ENCODE data around the gene GPRC5A. TPM values are rescaled to one million over a fixed set of nuclear protein-coding genes. Genes with fewer than 3 reads are reported as not detected.

The GPRC5A gene
- total and polyA plus RNA-seq, 2 of the 13 experiments (the other 11 are each of a cell fraction or from before 2014, with no cell fraction given): 0.27 to 3.0 TPM

GRCh38 chr12:12877781-12878455 is 13.4 kb upstream of the GPRC5A start:
- intact Hi-C loops (cut with micrococcal nuclease; ENCODE audit: unreplicated experiment): no loop called here
- no peaks in the 10 kb centered on the region for H4K20me1 ChIP-seq (ENCODE audit: insufficient read depth, low read length)
- H3K9ac ChIP-seq (ENCODE audit: insufficient read depth, low read depth, low read length): no peak overlapping the region
- BruUV-seq (replicated peaks): no TSS peak
- H3K4me3 ChIP-seq (replicated peaks in 1 of 3; ENCODE audit: insufficient read depth in 1 of 3, low read depth in 2 of 3, low read length in 3 of 3): no peak overlapping the region
- H3K4me1 ChIP-seq (ENCODE audit: insufficient read depth, low read length): peaks cover 21% of the 10 kb centered on the region
- H3K36me3 ChIP-seq (replicated peaks in 1 of 2; ENCODE audit: control insufficient read depth in 1 of 2, insufficient read depth in 2 of 2, low read length in 2 of 2): no peaks in the 10 kb centered on the region
- CTCF ChIA-PET (ENCODE audit: low intra/inter-chr PET ratio, low total read pairs): no interaction called here
- no peaks in the 10 kb centered on the region for H3K27me3 ChIP-seq (ENCODE audit: control insufficient read depth in 1 of 2, insufficient read depth in 2 of 2, low read length in 2 of 2)
- ATAC-seq: no peak
- H3K79me2 ChIP-seq (ENCODE audit: insufficient read depth, low read length): no peaks in the 10 kb centered on the region
- no peak overlapping the region for H3K4me2 ChIP-seq (ENCODE audit: low read depth, low read length)
- POLR2A ChIA-PET: no interaction called here
- no peaks in the 10 kb centered on the region for H3K9me3 ChIP-seq (ENCODE audit: low read length)
- H3K27ac ChIP-seq (ENCODE audit: extremely low read length, insufficient read depth, low read length): no peak overlapping the region
- in situ Hi-C loops (cut with HindIII; ENCODE audit: extremely low pct_ligation_motif_present, low pct_unique_long_range_greater_than_20kb): no loop called here
- FAIRE-seq: no peak
- WGBS (ENCODE audit: low lambda C conversion rate): 72% methylated on average over 7 of the region's 9 CpGs
- H2AFZ ChIP-seq (ENCODE audit: low read length): no peak overlapping the region
- no peak for DNase-seq (ENCODE audit: low spot score)
- TF ChIP-seq ZNF335 (CRISPR knock-in tag; IDR thresholded peaks at IDR 0.05) (no peak), TFDP1 (CRISPR knock-in tag; IDR thresholded peaks at IDR 0.05; ENCODE audit: borderline replicate concordance) (no peak), ZNF331 (CRISPR knock-in tag; IDR thresholded peaks at IDR 0.05) (no peak), ATF6 (CRISPR knock-in tag; conservative IDR thresholded peaks at IDR 0.05) (no peak), ASH2L (IDR thresholded peaks at IDR 0.05; ENCODE audit: insufficient read length, low read depth, low read length) (no peak), HMG20A (CRISPR knock-in tag; IDR thresholded peaks at IDR 0.05; ENCODE audit: borderline replicate concordance) (no peak), HHEX (CRISPR knock-in tag; IDR thresholded peaks at IDR 0.05) (no peak), ZNF280D (CRISPR knock-in tag; IDR thresholded peaks at IDR 0.05) (no peak), FOXP1 (IDR thresholded peaks at IDR 0.05) (no peak), FOXP1 (CRISPR knock-in tag; IDR thresholded peaks at IDR 0.05) (no peak), PRDM10 (CRISPR knock-in tag; IDR thresholded peaks at IDR 0.05; ENCODE audit: low read depth) (no peak), CBX2 (IDR thresholded peaks at IDR 0.05; ENCODE audit: low read depth, low read length) (no peak), CBX2 (CRISPR knock-in tag; IDR thresholded peaks at IDR 0.05; ENCODE audit: low read depth) (no peak), CREBL2 (CRISPR knock-in tag; IDR thresholded peaks at IDR 0.05; ENCODE audit: borderline replicate concordance) (no peak), SIN3A (IDR thresholded peaks at IDR 0.05; ENCODE audit: borderline replicate concordance, low read depth, low read length) (no peak)
